H1 (cell line): ENCODE data around the gene IPO13. TPM values are rescaled to one million over a fixed set of nuclear protein-coding genes. Genes with fewer than 3 reads are reported as not detected.

ENCODE experiments used
- EGR1 ChIP-seq: IDR thresholded peaks from 2 replicates; pipeline ENCODE4 v1.6.1; 2011; ENCODE audit warnings: low read depth, low read length, borderline replicate concordance
- FOSL1 ChIP-seq: IDR thresholded peaks from 2 replicates; pipeline ENCODE4 v1.6.1; 2011; ENCODE audit warnings: mild to moderate bottlenecking, low read depth, low read length, moderate library complexity; ENCODE audit not compliant: insufficient read depth
- polyA plus RNA-seq, 7 experiments: library from polyadenylated mRNA; depleted of rRNA in 3 of 7; stranded (reverse) in 5 of 7; unstranded in 2 of 7; fragments of >200 nt in 5 of 7; fragments of 200-250 nt in 2 of 7; gene quantifications; 1 replicate in 5 of 7; 2 replicates in 1 of 7; 4 replicates in 1 of 7; pipeline versions ENCODE4 v1.2.1 to v1.2.3, GENCODE V29; 2011 to 2013; ENCODE audit warnings: missing spikeins in 2 of 7, mixed read lengths in 2 of 7
- total RNA-seq: library from RNA; stranded (reverse); fragmentation: NEBNext Ultra II Directional; extraction: Animal tissue kit (Norgen Biotek cat#: 25700); gene quantifications from 2 replicates; pipeline ENCODE4 v1.2.1, GENCODE V29; 2021

Gene IPO13
- total and polyA plus RNA-seq, 2 of the 8 experiments (the other 6 are each of a cell fraction or from before 2014, with no cell fraction given), result 23.0 to 27.0 TPM

GRCh38 chr1:43987159-43987902, 40.6 kb downstream of the IPO13 start (continued):
- TF ChIP-seq FOSL1, result no peak
- TF ChIP-seq EGR1, result no peak
